Neural progenitor cell (in vitro differentiated cells): Measurements from ENCODE around the gene R3HCC1L. TPM values are rescaled to one million over a fixed set of nuclear protein-coding genes. Genes with fewer than 3 reads are reported as not detected.

Source experiments
- DNase-seq: peaks from one replicate; pipeline ENCODE4 v3.0.0-alpha.2; 2016; ENCODE audit warnings: low spot score
- H2AFZ ChIP-seq: fragments of 200-600 bp; sonication (generic); replicated peaks from 2 replicates; pipeline ENCODE4 v1.6.1; 2016; ENCODE audit warnings: antibody characterized with exemption
- H3F3A ChIP-seq: fragments of 200-600 bp; sonication (generic); 2 replicates; pipeline ENCODE4 v1.6.1; 2016; ENCODE audit warnings: antibody characterized with exemption, low read depth
- H3K27ac ChIP-seq: fragments of 200-600 bp; sonication (generic); 2 replicates; pipeline ENCODE4 v1.5.1; 2016; ENCODE audit warnings: mild to moderate bottlenecking
- H3K27me3 ChIP-seq: fragments of 200-600 bp; sonication (generic); 2 replicates; pipeline ENCODE4 v1.6.1; 2016; ENCODE audit warnings: mild to moderate bottlenecking, moderate library complexity
- H3K36me3 ChIP-seq: fragments of 200-600 bp; sonication (generic); 2 replicates; pipeline ENCODE4 v1.5.1; 2016
- H3K4me1 ChIP-seq: fragments of 200-600 bp; sonication (generic); 2 replicates; pipeline ENCODE4 v1.6.1; 2016; ENCODE audit warnings: mixed run types
- H3K4me2 ChIP-seq: fragments of 200-600 bp; sonication (generic); 2 replicates; pipeline ENCODE4 v1.6.1; 2016
- H3K4me3 ChIP-seq: fragments of 200-600 bp; sonication (generic); 2 replicates; pipeline ENCODE4 v1.5.1; 2016
- H3K79me2 ChIP-seq: fragments of 200-600 bp; sonication (generic); 2 replicates; pipeline ENCODE4 v1.6.1; 2016; ENCODE audit warnings: low read depth
- H3K9ac ChIP-seq: fragments of 200-600 bp; sonication (generic); 2 replicates; pipeline ENCODE4 v1.6.1; 2016
- H3K9me3 ChIP-seq: fragments of 200-600 bp; sonication (generic); 2 replicates; pipeline ENCODE4 v1.5.1; 2016; ENCODE audit warnings: low read depth
- H4K20me1 ChIP-seq: fragments of 200-600 bp; sonication (generic); 2 replicates; pipeline ENCODE4 v1.6.1; 2016; ENCODE audit warnings: low read depth
- H3K27ac Mint-ChIP-seq: 3 replicates; pipeline ENCODE4 v1.8.0; 2021; ENCODE audit warnings: mixed read lengths
- H3K27me3 Mint-ChIP-seq: 2 replicates; pipeline ENCODE4 v1.8.0; 2022; ENCODE audit warnings: low read depth, mild to moderate bottlenecking, inconsistent platforms, moderate library complexity, mixed read lengths; ENCODE audit not compliant: insufficient read depth
- H3K36me3 Mint-ChIP-seq: 3 replicates; pipeline ENCODE4 v1.8.0; 2021; ENCODE audit warnings: mixed read lengths
- H3K4me1 Mint-ChIP-seq: 3 replicates; pipeline ENCODE4 v1.8.0; 2021; ENCODE audit warnings: mixed read lengths
- H3K4me3 Mint-ChIP-seq: 3 replicates; pipeline ENCODE4 v1.8.0; 2021; ENCODE audit warnings: mild to moderate bottlenecking, moderate library complexity, mixed read lengths
- H3K9me3 Mint-ChIP-seq: 3 replicates; pipeline ENCODE4 v1.8.0; 2020; ENCODE audit warnings: mixed read lengths
- EZH2 ChIP-seq: fragments of 200-600 bp; sonication (generic); IDR thresholded peaks from 2 replicates; pipeline ENCODE4 v1.6.1; 2017; ENCODE audit warnings: antibody characterized with exemption, mild to moderate bottlenecking, moderate library complexity
- EZH2phosphoT487 ChIP-seq: fragments of 200-600 bp; sonication (generic); IDR thresholded peaks from 2 replicates; pipeline ENCODE4 v1.6.1; 2017; ENCODE audit warnings: antibody characterized with exemption
- total RNA-seq: library from RNA; depleted of rRNA; stranded (reverse); fragments of >200 nt; gene quantifications from 2 replicates; pipeline ENCODE4 v1.2.3, GENCODE V29; 2015; ENCODE audit warnings: low replicate concordance
- TF ChIP-seq, protein P1 (sequence below): fragments of 200-600 bp; sonication (generic); IDR thresholded peaks from 2 replicates; pipeline ENCODE4 v1.5.1; 2017; ENCODE audit warnings: antibody characterized with exemption, mild to moderate bottlenecking

R3HCC1L gene
- total RNA-seq, 1 donor from 2014 or later = 26.8 TPM

DNA sequence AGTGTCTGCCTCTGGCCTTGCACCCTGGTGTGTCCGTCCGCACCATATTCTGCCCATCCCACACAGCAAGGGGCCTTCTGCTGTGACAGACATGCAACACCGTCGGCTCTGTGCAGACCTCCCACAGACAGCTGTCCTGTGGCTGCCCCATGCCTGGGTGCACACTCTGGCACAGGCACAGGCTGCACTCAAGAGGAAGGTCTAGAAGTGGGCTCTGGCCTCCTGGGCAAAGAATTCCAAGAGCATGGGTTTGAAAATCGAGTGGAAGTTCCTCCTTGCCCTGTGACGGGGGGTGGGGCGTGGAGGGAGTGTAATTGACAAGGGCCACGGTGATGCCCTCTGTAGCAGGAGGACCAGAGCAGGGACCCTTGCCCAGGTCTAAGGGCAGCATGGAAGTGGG is 137.8 kb downstream of the R3HCC1L start:
- no peaks in the 10 kb centered on the region for H3K36me3 ChIP-seq
- peaks cover 19% of the 10 kb centered on the region for H3K4me1 Mint-ChIP-seq
- H3K9me3 Mint-ChIP-seq = no peaks in the 10 kb centered on the region
- H3K9ac ChIP-seq = no peak overlapping the region
- DNase-seq = no peak
- H2AFZ ChIP-seq = no peak overlapping the region
- H3K27me3 ChIP-seq = peaks cover 16% of the 10 kb centered on the region
- H3F3A ChIP-seq = peaks cover 7% of the 10 kb centered on the region
- peaks cover 7% of the 10 kb centered on the region for H3K27me3 Mint-ChIP-seq
- no peaks in the 10 kb centered on the region for H3K79me2 ChIP-seq
- no peak overlapping the region for H3K4me3 ChIP-seq
- H3K27ac Mint-ChIP-seq = no peak overlapping the region
- no peak overlapping the region for H3K4me3 Mint-ChIP-seq
- TF ChIP-seq, protein P1, sequence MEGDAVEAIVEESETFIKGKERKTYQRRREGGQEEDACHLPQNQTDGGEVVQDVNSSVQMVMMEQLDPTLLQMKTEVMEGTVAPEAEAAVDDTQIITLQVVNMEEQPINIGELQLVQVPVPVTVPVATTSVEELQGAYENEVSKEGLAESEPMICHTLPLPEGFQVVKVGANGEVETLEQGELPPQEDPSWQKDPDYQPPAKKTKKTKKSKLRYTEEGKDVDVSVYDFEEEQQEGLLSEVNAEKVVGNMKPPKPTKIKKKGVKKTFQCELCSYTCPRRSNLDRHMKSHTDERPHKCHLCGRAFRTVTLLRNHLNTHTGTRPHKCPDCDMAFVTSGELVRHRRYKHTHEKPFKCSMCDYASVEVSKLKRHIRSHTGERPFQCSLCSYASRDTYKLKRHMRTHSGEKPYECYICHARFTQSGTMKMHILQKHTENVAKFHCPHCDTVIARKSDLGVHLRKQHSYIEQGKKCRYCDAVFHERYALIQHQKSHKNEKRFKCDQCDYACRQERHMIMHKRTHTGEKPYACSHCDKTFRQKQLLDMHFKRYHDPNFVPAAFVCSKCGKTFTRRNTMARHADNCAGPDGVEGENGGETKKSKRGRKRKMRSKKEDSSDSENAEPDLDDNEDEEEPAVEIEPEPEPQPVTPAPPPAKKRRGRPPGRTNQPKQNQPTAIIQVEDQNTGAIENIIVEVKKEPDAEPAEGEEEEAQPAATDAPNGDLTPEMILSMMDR = no peak
- TF ChIP-seq EZH2phosphoT487 = no peak
- TF ChIP-seq EZH2 = no peak
- no peaks in the 10 kb centered on the region for H4K20me1 ChIP-seq
- H3K4me2 ChIP-seq = no peak overlapping the region
- H3K9me3 ChIP-seq = no peaks in the 10 kb centered on the region
- H3K4me1 ChIP-seq = peaks cover 4% of the 10 kb centered on the region
- no peaks in the 10 kb centered on the region for H3K36me3 Mint-ChIP-seq
- H3K27ac ChIP-seq = no peak overlapping the region

DNA sequence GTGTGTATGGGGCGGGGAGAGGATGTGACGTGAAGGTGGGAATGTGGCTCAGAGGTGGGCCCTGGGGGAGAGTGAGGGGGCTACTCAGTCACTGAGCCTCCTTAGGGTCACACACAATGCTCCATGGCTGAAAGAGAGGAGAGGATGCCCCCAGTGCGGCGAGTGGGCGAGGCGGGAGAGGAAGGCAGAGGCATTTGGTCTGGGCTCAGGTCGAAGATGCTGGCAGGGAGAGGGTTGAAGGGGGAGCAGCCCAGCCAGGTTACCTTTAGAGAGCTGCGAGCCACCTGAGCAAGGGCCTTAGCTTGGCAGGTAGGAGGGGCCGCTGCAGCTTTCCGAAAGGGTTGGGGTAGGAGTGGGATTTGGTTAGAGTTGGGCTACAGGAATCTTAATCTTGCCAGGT is 138.2 kb downstream of the R3HCC1L start:
- no peaks in the 10 kb centered on the region for H3K36me3 ChIP-seq
- Mint-ChIP-seq H3K36me3 (no peaks in the 10 kb centered on the region), H3K9me3 (no peaks in the 10 kb centered on the region), H3K27me3 (peaks cover 7% of the 10 kb centered on the region), H3K4me3 (no peak overlapping the region), H3K27ac (no peak overlapping the region), H3K4me1 (peaks cover 18% of the 10 kb centered on the region)
- H3K9me3 ChIP-seq = no peaks in the 10 kb centered on the region
- peaks cover 12% of the 10 kb centered on the region for H3K27me3 ChIP-seq
- H3K4me1 ChIP-seq = peaks cover 2% of the 10 kb centered on the region
- H3K79me2 ChIP-seq = no peaks in the 10 kb centered on the region
- H3K4me2 ChIP-seq = no peak overlapping the region
- no peak overlapping the region for H3K9ac ChIP-seq
- H4K20me1 ChIP-seq = no peaks in the 10 kb centered on the region
- TF ChIP-seq EZH2phosphoT487 = no peak
- TF ChIP-seq EZH2 = no peak
- TF ChIP-seq, protein P1 = no peak
- H3K4me3 ChIP-seq = no peak overlapping the region
- H3F3A ChIP-seq = peaks cover 3% of the 10 kb centered on the region
- H3K27ac ChIP-seq = no peak overlapping the region
- DNase-seq = no peak
- H2AFZ ChIP-seq = no peak overlapping the region

DNA sequence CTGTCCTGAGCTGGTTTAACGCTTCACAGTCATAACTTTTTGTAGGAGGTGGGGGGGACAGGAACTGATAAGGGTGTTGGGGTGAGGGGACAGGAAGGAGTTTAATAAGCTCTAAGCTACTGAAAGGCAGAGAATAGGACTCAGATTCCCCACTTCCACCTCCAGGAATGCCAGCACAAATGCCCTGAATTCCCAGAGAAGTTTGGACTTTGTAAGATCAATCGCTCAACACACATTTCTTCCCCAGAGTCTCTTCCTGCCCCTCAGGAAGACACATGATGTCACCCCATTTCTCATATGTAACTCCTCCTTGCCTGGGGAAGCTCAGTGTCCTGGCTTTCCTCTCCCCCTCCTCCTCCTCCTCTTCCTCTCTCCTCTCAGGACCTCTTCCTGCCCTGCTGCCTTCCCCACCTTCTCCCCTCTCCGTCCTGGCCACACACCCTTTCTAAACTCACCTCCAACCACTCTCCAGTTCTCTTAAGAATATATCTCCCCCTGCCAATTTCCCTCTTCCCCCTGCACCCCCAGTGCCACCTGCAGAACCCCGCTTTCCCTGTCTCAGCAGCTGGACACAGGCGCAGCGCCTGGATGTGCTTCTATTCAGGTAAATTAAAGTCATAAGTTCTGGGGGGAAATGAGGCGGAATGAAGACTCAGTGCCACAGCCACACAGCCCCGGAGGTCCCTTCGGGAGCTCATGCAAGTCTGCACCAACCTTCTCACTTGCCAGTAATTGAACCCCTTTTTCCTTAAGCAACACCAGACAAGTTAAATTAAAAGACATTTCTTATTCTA is 138.8 kb downstream of the R3HCC1L start:
- Histone ChIP-seq H3K9me3 (no peaks in the 10 kb centered on the region), H3K4me2 (no peak overlapping the region), H3K4me3 (no peak overlapping the region), H3K27ac (no peak overlapping the region), H3K4me1 (no peaks in the 10 kb centered on the region), H3K36me3 (no peaks in the 10 kb centered on the region), H3K79me2 (no peaks in the 10 kb centered on the region), H2AFZ (no peak overlapping the region), H3F3A (no peaks in the 10 kb centered on the region), H3K27me3 (peaks cover 10% of the 10 kb centered on the region), H4K20me1 (no peaks in the 10 kb centered on the region), H3K9ac (no peak overlapping the region)
- no peak overlapping the region for H3K4me3 Mint-ChIP-seq
- TF ChIP-seq, protein P1 = no peak
- TF ChIP-seq EZH2phosphoT487 (no peak), EZH2 (no peak)
- H3K27ac Mint-ChIP-seq = no peak overlapping the region
- H3K36me3 Mint-ChIP-seq = no peaks in the 10 kb centered on the region
- peaks cover 15% of the 10 kb centered on the region for H3K4me1 Mint-ChIP-seq
- no peak for DNase-seq
- no peaks in the 10 kb centered on the region for H3K9me3 Mint-ChIP-seq
- H3K27me3 Mint-ChIP-seq = peaks cover 7% of the 10 kb centered on the region
